Heart right ventricle (tissue), 16 donors: ENCODE results near the gene NF1. TPM values are rescaled to one million over a fixed set of nuclear protein-coding genes. Genes with fewer than 3 reads are reported as not detected.
"Not testable (repeated sequence)": the region's sequence is repeated elsewhere in the genome, so short reads cannot be mapped to it uniquely, and the experiment has no call there.

Experiments
- ATAC-seq, 8 donors: fragments of 200-7000 bp; cut with Tn5 transposase; one replicate each; pipeline ENCODE4 v1.9.1; 2020; ENCODE audit warnings: mild to moderate bottlenecking in 8 of 8, moderate library complexity in 8 of 8, moderate number of reproducible peaks in 1 of 8
- DNase-seq, 2 donors: peaks; one replicate each; pipeline ENCODE4 v3.0.0-alpha.2; 2020
- H3K27ac ChIP-seq, 10 donors: fragments of 200-600 bp; sonication (generic) in 2 of 10; one replicate each; pipeline versions ENCODE4 v1.5.0 to v1.8.0; 2020 to 2022; ENCODE audit warnings: mild to moderate bottlenecking in 3 of 10
- H3K27me3 ChIP-seq, 7 donors: fragments of 200-600 bp; one replicate each; pipeline ENCODE4 v1.8.0; 2021 to 2022; ENCODE audit warnings: mild to moderate bottlenecking in 2 of 7
- H3K36me3 ChIP-seq, 9 donors: fragments of 200-600 bp; sonication (generic) in 1 of 9; one replicate each; pipeline versions ENCODE4 v1.5.0 to v1.8.0; 2020 to 2022; ENCODE audit warnings: mild to moderate bottlenecking in 2 of 9
- H3K4me1 ChIP-seq, 9 donors: fragments of 200-600 bp; sonication (generic) in 1 of 9; one replicate each; pipeline versions ENCODE4 v1.5.0 to v1.8.0; 2020 to 2022; ENCODE audit warnings: mild to moderate bottlenecking in 4 of 9
- H3K4me3 ChIP-seq, 10 donors: fragments of 200-600 bp; sonication (generic) in 2 of 10; one replicate each; pipeline versions ENCODE4 v1.5.0 to v1.8.0; 2020 to 2022; ENCODE audit warnings: mild to moderate bottlenecking in 7 of 10, moderate library complexity in 2 of 10
- H3K9me3 ChIP-seq, 11 donors: fragments of 200-600 bp in 10 of 11; sonication (generic) in 2 of 11; one replicate each; pipeline versions ENCODE4 v1.5.0 to v1.8.0; 2013 to 2022; ENCODE audit warnings: mild to moderate bottlenecking in 2 of 11, control low read depth in 1 of 11, moderate library complexity in 1 of 11
- CTCF ChIP-seq, 9 donors: fragments of 200-600 bp; sonication (generic) in 2 of 9; IDR thresholded peaks; one replicate each; pipeline versions ENCODE4 v1.5.0 to v1.8.0; 2021 to 2022; ENCODE audit warnings: antibody characterized with exemption in 9 of 9, mild to moderate bottlenecking in 5 of 9, moderate library complexity in 1 of 9
- WGBS, 2 donors: extraction: QIAGEN DNeasy Blood & Tissue Kit; methylation state at CpG; one replicate each; pipeline ENCODE4 v1.1.7; 2013; ENCODE audit warnings: inconsistent platforms in 1 of 2; 5-methylcytosine and 5-hydroxymethylcytosine counted together
- intact Hi-C, 10 donors: fragments of 100-400 bp; cut with DNase I; formaldehyde crosslinking; loops; one replicate each; pipeline versions ENCODE4 v1.11.1 to v1.14.2; 2022
- polyA plus RNA-seq, 2 donors: library from polyadenylated mRNA; stranded (reverse); fragments of 200-250 nt; gene quantifications; one replicate each; pipeline ENCODE4 v1.2.3, GENCODE V29; 2013
- total RNA-seq, 10 donors: library from RNA; stranded (reverse); fragmentation: NEBNext Ultra II Directional in 3 of 10; extraction: Animal tissue kit (Norgen Biotek cat#: 25700) in 3 of 10; gene quantifications; one replicate each; pipeline versions ENCODE4 v1.2.1 to v1.2.4, GENCODE V29; 2021 to 2023
- donor health status: Arrhythmogenic right ventricular cardiomyopathy.
- donor health status: ischemic (EF 13 %, LVEDD 7.1; RV severe dilation, severe dysfunction).
- donor health status: healthy with polysubstance abuse.
- donor health status: DM: no; HTN: yes; CAD: no.
- donor health status: DM: no; HTN: no; CAD: no.
- donor health status: ischemic (EF 25% LVEDD 6.9; RV normal size, moderate dysfunction).
- donor health status: ischemic (EF 25% LVEDD 5.7; RV mildly dilated, moderate dysfunction).
- donor health status: healthy.
- donor health status: DM: yes; HTN: yes; CAD: no.
- donor health status: Ischemic cardiomyopathy.
- donor health status: ischemic (EF 35%, LVEDD 5.7; RV mildly dilated, moderate dysfunction).
- donor health status: nonischemic (EF 11% LVEDD 7.7; RV severe dilation, severe dysfunction).
- donor health status: DM: yes; HTN: yes; CAD: no.
- donor health status: PGD.
- donor health status: ischemic (EF 29% LVEDD 5.4; RV normal size, mild dysfunction).
- donor health status: nonischemic (EF 23%, LVEDD 6.1; RV moderate dilation, normal function).

The NF1 gene
- total and polyA plus RNA-seq, 12 donors, result 4.2 to 71.0 (median 54.6) TPM

GRCh38 chr17:31112001-31112661 is 17.4 kb downstream of the NF1 start:
- DNase-seq (no peak), ATAC-seq (no peak)
- 85 to 95% methylated on average over 1 of the region's 1 CpG for WGBS, 2 donors
- Histone ChIP-seq H3K27me3 (no peaks in the 10 kb centered on the region), H3K27ac (no peak overlapping the region), H3K9me3 (no peaks in the 10 kb centered on the region), H3K4me3 (no peak overlapping the region), H3K36me3 (no peaks in the 10 kb centered on the region), H3K4me1 (peaks cover 0 to 26% (median 10%) of the 10 kb centered on the region in 9 donors)
- intact Hi-C loops, result loop anchor here in 1 of 10 donors (5.0 kb wide), 1 partner anchor 55 kb away; no protein-coding TSS in a partner anchor
- no peak for TF ChIP-seq CTCF (IDR thresholded peaks at IDR 0.05)

- peak in 1 of 8 donors; percentile 41 for ATAC-seq
- H3K36me3 ChIP-seq, H3K4me3 ChIP-seq, H3K9me3 ChIP-seq, H3K27ac ChIP-seq, DNase-seq, H3K27me3 ChIP-seq: not testable (repeated sequence)
- WGBS, 2 donors, result 81 to 85% methylated on average over 7 of the region's 7 CpGs
- intact Hi-C loops, result loop anchor here in 1 of 10 donors (5.0 kb wide), 1 partner anchor 54 kb away; no protein-coding TSS in a partner anchor
- peaks cover 0 to 26% (median 10%) of the 10 kb centered on the region in 9 donors for H3K4me1 ChIP-seq
Measured at GRCh38 chr17:31113368-31113767, 18.6 kb downstream of the NF1 start.

- intact Hi-C loops, result loop anchor here in 1 of 10 donors (5.0 kb wide), 1 partner anchor 53 kb away; no protein-coding TSS in a partner anchor
- ATAC-seq, result no peak
Measured at GRCh38 chr17:31113939-31114338, 19.2 kb downstream of the NF1 start.

GRCh38 chr17:31114956-31115555 is 20.3 kb downstream of the NF1 start:
- H3K36me3 ChIP-seq, result no peaks in the 10 kb centered on the region
- TF ChIP-seq CTCF (IDR thresholded peaks at IDR 0.05), result no peak
- ATAC-seq, result no peak
- no peak overlapping the region for H3K4me3 ChIP-seq
- H3K27ac ChIP-seq, result no peak overlapping the region
- H3K9me3 ChIP-seq, result peaks cover 0 to 5% (median 0%) of the 10 kb centered on the region in 11 donors
- no peaks in the 10 kb centered on the region for H3K27me3 ChIP-seq
- DNase-seq, result no peak
- 81 to 90% methylated on average over 3 of the region's 3 CpGs for WGBS, 2 donors
- H3K4me1 ChIP-seq, result peaks cover 0 to 12% (median 5%) of the 10 kb centered on the region in 9 donors
- intact Hi-C loops, result loop anchor here in 1 of 10 donors (5.0 kb wide), 1 partner anchor 52 kb away; no protein-coding TSS in a partner anchor

More at GRCh38 chr17:31113939-31114338, 19.2 kb downstream of the NF1 start:
- Histone ChIP-seq H3K36me3 (no peaks in the 10 kb centered on the region), H3K27me3 (no peaks in the 10 kb centered on the region), H3K9me3 (peaks cover 0 to 4% (median 0%) of the 10 kb centered on the region in 11 donors), H3K4me1 (peaks cover 0 to 23% (median 10%) of the 10 kb centered on the region in 9 donors), H3K4me3 (no peak overlapping the region), H3K27ac (no peak overlapping the region)
- no peak for TF ChIP-seq CTCF (IDR thresholded peaks at IDR 0.05)
- 97 to 98% methylated on average over 4 of the region's 4 CpGs for WGBS, 2 donors
- no peak for DNase-seq
